Upper lobe of left lung (tissue), 4 donors: ENCODE measurements around the gene PSMB5.

Source experiments
- POLR2A ChIP-seq, 4 donors: fragments of 450-650 bp; IDR thresholded peaks; one replicate each; pipeline ENCODE4 v1.5.1; 2016 to 2017; ENCODE audit warnings: antibody characterized with exemption in 4 of 4, mild to moderate bottlenecking in 2 of 4
- TF ChIP-seq, protein P1 (sequence below), 6 experiments: fragments of 450-650 bp in 4 of 6; fragments of 200-600 bp in 2 of 6; sonication (generic) in 2 of 6; IDR thresholded peaks; one replicate each; pipeline ENCODE4 v1.5.1; 2016 to 2019; ENCODE audit warnings: antibody characterized with exemption in 6 of 6

DNA sequence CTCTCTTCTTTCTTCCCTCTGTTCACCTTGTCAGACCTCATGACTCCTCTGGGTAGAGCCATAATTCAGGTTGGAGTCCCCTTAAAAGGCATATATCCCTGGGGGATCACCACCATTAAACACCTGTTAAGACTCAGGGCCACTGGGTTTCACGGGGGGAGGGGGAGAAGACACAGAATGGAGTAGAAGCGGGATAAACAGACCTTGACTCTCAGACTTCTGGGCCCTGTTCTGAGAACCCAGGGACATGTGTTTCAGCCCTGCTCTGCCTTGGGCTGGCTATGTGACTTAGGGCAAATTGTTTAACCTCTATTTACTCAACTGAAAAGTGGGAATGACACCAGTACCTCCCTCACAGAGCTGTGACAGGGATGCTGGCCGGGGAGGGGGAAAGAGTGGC, 18.0 kb upstream of the PSMB5 start:
- TF ChIP-seq, protein P1, sequence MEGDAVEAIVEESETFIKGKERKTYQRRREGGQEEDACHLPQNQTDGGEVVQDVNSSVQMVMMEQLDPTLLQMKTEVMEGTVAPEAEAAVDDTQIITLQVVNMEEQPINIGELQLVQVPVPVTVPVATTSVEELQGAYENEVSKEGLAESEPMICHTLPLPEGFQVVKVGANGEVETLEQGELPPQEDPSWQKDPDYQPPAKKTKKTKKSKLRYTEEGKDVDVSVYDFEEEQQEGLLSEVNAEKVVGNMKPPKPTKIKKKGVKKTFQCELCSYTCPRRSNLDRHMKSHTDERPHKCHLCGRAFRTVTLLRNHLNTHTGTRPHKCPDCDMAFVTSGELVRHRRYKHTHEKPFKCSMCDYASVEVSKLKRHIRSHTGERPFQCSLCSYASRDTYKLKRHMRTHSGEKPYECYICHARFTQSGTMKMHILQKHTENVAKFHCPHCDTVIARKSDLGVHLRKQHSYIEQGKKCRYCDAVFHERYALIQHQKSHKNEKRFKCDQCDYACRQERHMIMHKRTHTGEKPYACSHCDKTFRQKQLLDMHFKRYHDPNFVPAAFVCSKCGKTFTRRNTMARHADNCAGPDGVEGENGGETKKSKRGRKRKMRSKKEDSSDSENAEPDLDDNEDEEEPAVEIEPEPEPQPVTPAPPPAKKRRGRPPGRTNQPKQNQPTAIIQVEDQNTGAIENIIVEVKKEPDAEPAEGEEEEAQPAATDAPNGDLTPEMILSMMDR (IDR thresholded peaks at IDR 0.05): no peak
- no peak for TF ChIP-seq POLR2A (IDR thresholded peaks at IDR 0.05)
